ENCODE results near the gene HLX. TPM values are rescaled to one million over a fixed set of nuclear protein-coding genes. Genes with fewer than 3 reads are reported as not detected.

Gene HLX
- total RNA-seq, 1 experiment from 2014 or later: 0.39 TPM

DNA sequence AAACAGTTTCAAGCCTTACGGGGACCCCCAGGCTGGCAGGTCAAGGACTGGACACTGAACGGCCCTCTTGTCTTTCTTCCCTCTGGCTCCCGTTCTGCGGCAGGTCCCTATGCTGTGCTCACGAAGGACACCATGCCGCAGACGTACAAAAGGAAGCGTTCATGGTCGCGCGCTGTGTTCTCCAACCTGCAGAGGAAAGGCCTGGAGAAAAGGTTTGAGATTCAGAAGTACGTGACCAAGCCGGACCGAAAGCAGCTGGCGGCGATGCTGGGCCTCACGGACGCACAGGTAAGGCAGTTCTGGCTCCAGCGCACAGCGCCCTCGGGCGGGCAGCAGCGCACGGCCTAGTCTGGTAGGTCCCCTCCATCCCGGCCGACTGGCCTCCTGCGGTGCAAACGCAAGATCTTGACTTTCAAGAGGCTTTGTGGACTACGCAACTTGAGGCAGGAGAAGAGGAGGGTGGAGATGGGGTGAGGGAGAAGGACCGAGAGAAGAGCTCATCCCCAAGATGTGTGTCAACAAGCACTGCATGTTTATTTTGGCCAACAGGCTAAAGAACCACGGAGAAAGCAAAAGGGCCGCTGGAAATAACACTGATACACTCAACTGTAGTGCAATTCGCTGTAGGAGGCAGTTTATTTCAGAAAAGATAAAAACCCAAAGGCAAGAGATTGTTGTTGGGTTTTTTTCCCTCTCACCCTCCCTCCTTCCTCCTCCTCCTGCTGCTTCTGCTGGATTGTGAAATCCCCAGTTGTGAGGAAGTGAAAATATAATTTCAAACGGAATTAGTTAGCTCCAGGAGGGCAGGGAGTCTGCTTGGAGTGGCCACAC, 3.0 kb downstream of the HLX start:
- POLR2A ChIA-PET: no interaction called here
- intact Hi-C loops (cut with micrococcal nuclease; ENCODE audit: unreplicated experiment): no loop called here
- H3K27ac ChIP-seq (ENCODE audit: low read length): no peak overlapping the region

More for the DNA sequence above, 3.0 kb downstream of the HLX start:
- DNase-seq (ENCODE audit: low read depth, low spot score): no peak
- Histone ChIP-seq H3K4me3 (ENCODE audit: low read depth in 2 of 2, low read length in 2 of 2) (no peak overlapping the region), H3K27me3 (ENCODE audit: control insufficient read depth, insufficient read depth, low read length) (peaks cover 13% of the 10 kb centered on the region; the same call in 1 of the 2 replicates), H3K4me1 (ENCODE audit: control insufficient read depth, insufficient read depth, low read length) (no peaks in the 10 kb centered on the region), H3K9me3 (ENCODE audit: control insufficient read depth, insufficient read depth, low read depth, low read length) (no peaks in the 10 kb centered on the region), H3K36me3 (ENCODE audit: control insufficient read depth, insufficient read depth, low read length) (no peaks in the 10 kb centered on the region)
- no peak for ATAC-seq
- TF ChIP-seq TCF7L2 (IDR thresholded peaks at IDR 0.05; ENCODE audit: low read depth, low read length) (no peak), CTCF (IDR thresholded peaks at IDR 0.05) (no peak), SIN3A (IDR thresholded peaks at IDR 0.05; ENCODE audit: borderline replicate concordance, insufficient read depth, low read depth, low read length) (no peak), REST (IDR thresholded peaks at IDR 0.05; ENCODE audit: insufficient read depth in 1 of 2, low read depth in 2 of 2, low read length in 1 of 2) (no peak), POLR2AphosphoS5 (IDR thresholded peaks at IDR 0.05; ENCODE audit: low read depth, low read length) (no peak)
- no TSS peak for BruUV-seq (replicated peaks)
- CTCF ChIA-PET: no interaction called here
- in situ Hi-C loops (cut with HindIII; ENCODE audit: low pct_unique_long_range_greater_than_20kb, low sequenced_read_pairs): no loop called here
